A673 (cell line): ENCODE results near the gene IFNAR1.

Source experiments
- EZH2 ChIP-seq: fragments of 200-600 bp; sonication (generic); IDR thresholded peaks from 2 replicates; pipeline ENCODE4 v1.6.1; 2017; ENCODE audit warnings: borderline replicate concordance, low read depth, mild to moderate bottlenecking, mixed read lengths, antibody characterized with exemption, low read length; ENCODE audit not compliant: poor library complexity, severe bottlenecking
- TF ChIP-seq, protein P1 (sequence below): fragments of 300-800, 200-600 bp; sonication (generic); conservative IDR thresholded peaks from 2 replicates; pipeline ENCODE4 v1.5.1; 2017; ENCODE audit warnings: low read depth, mild to moderate bottlenecking, antibody characterized with exemption, low read length, moderate library complexity, mixed read lengths

DNA sequence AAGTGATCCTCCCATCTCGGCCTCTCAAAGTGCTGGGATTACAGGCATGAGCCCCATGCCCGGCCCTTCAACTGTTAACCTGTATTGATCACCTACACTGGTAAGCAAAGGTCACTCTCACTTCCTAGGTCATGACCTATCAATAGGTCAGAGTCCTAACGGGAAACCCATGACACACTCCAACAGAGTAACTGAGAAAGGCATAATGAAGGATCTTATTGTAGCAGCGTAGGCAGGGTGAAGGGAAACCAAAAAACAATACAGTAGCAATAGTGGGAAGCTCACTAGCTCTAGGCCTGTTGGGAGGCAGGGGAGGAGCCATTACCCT is 19.5 kb upstream of the IFNAR1 start:
- TF ChIP-seq, protein P1, sequence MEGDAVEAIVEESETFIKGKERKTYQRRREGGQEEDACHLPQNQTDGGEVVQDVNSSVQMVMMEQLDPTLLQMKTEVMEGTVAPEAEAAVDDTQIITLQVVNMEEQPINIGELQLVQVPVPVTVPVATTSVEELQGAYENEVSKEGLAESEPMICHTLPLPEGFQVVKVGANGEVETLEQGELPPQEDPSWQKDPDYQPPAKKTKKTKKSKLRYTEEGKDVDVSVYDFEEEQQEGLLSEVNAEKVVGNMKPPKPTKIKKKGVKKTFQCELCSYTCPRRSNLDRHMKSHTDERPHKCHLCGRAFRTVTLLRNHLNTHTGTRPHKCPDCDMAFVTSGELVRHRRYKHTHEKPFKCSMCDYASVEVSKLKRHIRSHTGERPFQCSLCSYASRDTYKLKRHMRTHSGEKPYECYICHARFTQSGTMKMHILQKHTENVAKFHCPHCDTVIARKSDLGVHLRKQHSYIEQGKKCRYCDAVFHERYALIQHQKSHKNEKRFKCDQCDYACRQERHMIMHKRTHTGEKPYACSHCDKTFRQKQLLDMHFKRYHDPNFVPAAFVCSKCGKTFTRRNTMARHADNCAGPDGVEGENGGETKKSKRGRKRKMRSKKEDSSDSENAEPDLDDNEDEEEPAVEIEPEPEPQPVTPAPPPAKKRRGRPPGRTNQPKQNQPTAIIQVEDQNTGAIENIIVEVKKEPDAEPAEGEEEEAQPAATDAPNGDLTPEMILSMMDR = no peak
- TF ChIP-seq EZH2 = no peak
